OCI-LY1 (cell line): ENCODE measurements around the gene GRPEL2.

Experiments used
- H2AFZ ChIP-seq: fragments of 200-600 bp; sonication (generic), shearing (Covaris generic); 2 replicates; pipeline ENCODE4 v1.6.0; 2014; ENCODE audit warnings: antibody characterized with exemption, mild to moderate bottlenecking, low read length
- H3F3A ChIP-seq: fragments of 200-600 bp; sonication (generic), shearing (Covaris generic); 2 replicates; pipeline ENCODE4 v1.6.0; 2014; ENCODE audit warnings: mild to moderate bottlenecking, antibody characterized with exemption, low read length, moderate library complexity; ENCODE audit not compliant: insufficient read depth
- H3K27ac ChIP-seq: fragments of 200-600 bp; sonication (generic); 2 replicates; pipeline ENCODE4 v1.5.1; 2014; ENCODE audit warnings: low read length, mixed run types, mild to moderate bottlenecking, low read depth; ENCODE audit not compliant: poor library complexity, severe bottlenecking
- H3K27me3 ChIP-seq: fragments of 200-600 bp; sonication (generic); 2 replicates; pipeline ENCODE4 v1.6.0; 2014; ENCODE audit warnings: antibody characterized with exemption, mild to moderate bottlenecking, low read length, moderate library complexity; ENCODE audit not compliant: insufficient read depth
- H3K36me3 ChIP-seq: fragments of 200-600 bp; sonication (generic); 2 replicates; pipeline ENCODE4 v1.6.1; 2014; ENCODE audit warnings: mild to moderate bottlenecking, antibody characterized with exemption, low read length, moderate library complexity, mixed read lengths; ENCODE audit not compliant: insufficient read depth
- H3K4me1 ChIP-seq: fragments of 200-600 bp; sonication (generic); 2 replicates; pipeline ENCODE4 v1.5.1; 2014; ENCODE audit warnings: mild to moderate bottlenecking, low read length, moderate library complexity; ENCODE audit not compliant: insufficient read depth, severe bottlenecking
- H3K4me2 ChIP-seq: fragments of 200-600 bp; sonication (generic), shearing (Covaris generic); 2 replicates; pipeline ENCODE4 v1.6.1; 2014; ENCODE audit warnings: low read length
- H3K4me3 ChIP-seq: fragments of 200-600 bp; sonication (generic); 2 replicates; pipeline ENCODE4 v1.5.1; 2014; ENCODE audit warnings: low read length, low read depth, mild to moderate bottlenecking, mixed read lengths; ENCODE audit not compliant: poor library complexity, severe bottlenecking
- H3K79me2 ChIP-seq: fragments of 200-600 bp; shearing (Covaris generic); 2 replicates; pipeline ENCODE4 v1.6.1; 2016; ENCODE audit warnings: mixed run types, low read length, mixed read lengths; ENCODE audit not compliant: insufficient read depth
- H3K9ac ChIP-seq: fragments of 200-600 bp; sonication (generic), shearing (Covaris generic); 2 replicates; pipeline ENCODE4 v1.6.1; 2014; ENCODE audit warnings: mild to moderate bottlenecking, low read length, mixed read lengths
- H3K9me2 ChIP-seq: fragments of 200-600 bp; sonication (generic), shearing (Covaris generic); 2 replicates; pipeline ENCODE4 v1.6.1; 2014; ENCODE audit warnings: low read depth, mild to moderate bottlenecking, low read length, mixed read lengths
- H3K9me3 ChIP-seq: fragments of 200-600 bp; shearing (Covaris generic); 2 replicates; pipeline ENCODE4 v1.6.1; 2014; ENCODE audit warnings: low read length, mixed read lengths
- H4K20me1 ChIP-seq: fragments of 200-600 bp; sonication (generic), shearing (Covaris generic); 2 replicates; pipeline ENCODE4 v1.6.0; 2016; ENCODE audit warnings: mild to moderate bottlenecking, low read length; ENCODE audit not compliant: insufficient read depth
- EZH2 ChIP-seq: fragments of 200-600 bp; sonication (generic), shearing (Covaris generic); IDR thresholded peaks from 2 replicates; pipeline ENCODE4 v1.8.0; 2017; ENCODE audit warnings: borderline replicate concordance, mixed run types, mild to moderate bottlenecking, antibody characterized with exemption, low read length, moderate library complexity, mixed read lengths
- TF ChIP-seq, protein P1 (sequence below): fragments of 200-600 bp; sonication (generic), shearing (Covaris generic); IDR thresholded peaks from 2 replicates; pipeline ENCODE4 v1.5.1; 2017; ENCODE audit warnings: mild to moderate bottlenecking, antibody characterized with exemption, low read length, moderate library complexity, mixed read lengths

GRPEL2 gene

DNA sequence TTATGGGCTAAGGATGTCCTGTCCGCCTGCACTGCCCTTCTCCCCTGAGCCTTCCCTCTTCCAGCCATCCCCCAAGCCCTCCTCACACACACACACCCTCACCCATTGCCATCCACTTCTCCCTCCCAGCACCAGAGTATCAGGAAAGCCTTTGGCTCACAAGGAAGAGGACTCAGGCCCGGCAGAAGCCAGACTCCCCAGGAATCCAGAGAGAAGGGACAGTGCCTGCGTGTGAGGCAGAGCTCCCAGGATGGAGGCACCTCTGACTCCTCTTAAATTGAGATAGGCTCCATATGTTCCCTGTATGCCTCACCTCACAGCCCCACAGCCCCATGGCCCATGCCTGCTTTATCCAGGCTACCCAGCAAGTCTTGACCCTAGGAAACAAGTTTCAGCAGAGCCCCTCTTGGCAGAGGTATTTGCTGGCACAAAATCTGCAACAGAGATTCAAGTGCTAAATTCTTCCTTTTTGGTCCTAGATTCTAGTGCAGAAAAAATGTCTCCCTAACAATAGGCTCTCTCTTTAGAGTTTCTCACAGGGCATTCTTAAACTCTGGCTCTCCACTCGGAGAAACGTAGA lies 33.0 kb downstream of the GRPEL2 start:
- no peaks in the 10 kb centered on the region for H4K20me1 ChIP-seq
- no peak overlapping the region for H3K9ac ChIP-seq
- H3K9me2 ChIP-seq, result no peaks in the 10 kb centered on the region
- no peak overlapping the region for H3K4me2 ChIP-seq
- no peaks in the 10 kb centered on the region for H3K9me3 ChIP-seq
- peaks cover 12% of the 10 kb centered on the region for H3K4me1 ChIP-seq
- H3K36me3 ChIP-seq, result no peaks in the 10 kb centered on the region
- H3K79me2 ChIP-seq, result no peaks in the 10 kb centered on the region
- TF ChIP-seq, protein P1, sequence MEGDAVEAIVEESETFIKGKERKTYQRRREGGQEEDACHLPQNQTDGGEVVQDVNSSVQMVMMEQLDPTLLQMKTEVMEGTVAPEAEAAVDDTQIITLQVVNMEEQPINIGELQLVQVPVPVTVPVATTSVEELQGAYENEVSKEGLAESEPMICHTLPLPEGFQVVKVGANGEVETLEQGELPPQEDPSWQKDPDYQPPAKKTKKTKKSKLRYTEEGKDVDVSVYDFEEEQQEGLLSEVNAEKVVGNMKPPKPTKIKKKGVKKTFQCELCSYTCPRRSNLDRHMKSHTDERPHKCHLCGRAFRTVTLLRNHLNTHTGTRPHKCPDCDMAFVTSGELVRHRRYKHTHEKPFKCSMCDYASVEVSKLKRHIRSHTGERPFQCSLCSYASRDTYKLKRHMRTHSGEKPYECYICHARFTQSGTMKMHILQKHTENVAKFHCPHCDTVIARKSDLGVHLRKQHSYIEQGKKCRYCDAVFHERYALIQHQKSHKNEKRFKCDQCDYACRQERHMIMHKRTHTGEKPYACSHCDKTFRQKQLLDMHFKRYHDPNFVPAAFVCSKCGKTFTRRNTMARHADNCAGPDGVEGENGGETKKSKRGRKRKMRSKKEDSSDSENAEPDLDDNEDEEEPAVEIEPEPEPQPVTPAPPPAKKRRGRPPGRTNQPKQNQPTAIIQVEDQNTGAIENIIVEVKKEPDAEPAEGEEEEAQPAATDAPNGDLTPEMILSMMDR, result no peak
- no peak for TF ChIP-seq EZH2
- no peaks in the 10 kb centered on the region for H3K27me3 ChIP-seq
- H3K27ac ChIP-seq, result no peak overlapping the region
- H3F3A ChIP-seq, result no peaks in the 10 kb centered on the region
- no peak overlapping the region for H3K4me3 ChIP-seq
- H2AFZ ChIP-seq, result no peak overlapping the region

GRCh38 chr5:149379177-149379761 lies 34.0 kb downstream of the GRPEL2 start, which contains the start of gene IL17B:
Gene IL17B (minus strand): TSS chr5:149379292. CDS start chr5:149379225, 67 bp downstream.
- H3K4me2 ChIP-seq, result no peak within 1 kb of the TSS
- no peaks in the 10 kb centered on the region for H3K27me3 ChIP-seq
- H2AFZ ChIP-seq, result no peak within 1 kb of the TSS
- no peak within 1 kb of the TSS for H3K9ac ChIP-seq
- no peaks in the 10 kb centered on the region for H4K20me1 ChIP-seq
- TF ChIP-seq, protein P1, result no peak
- no peak for TF ChIP-seq EZH2
- no peaks in the 10 kb centered on the region for H3K36me3 ChIP-seq
- H3F3A ChIP-seq, result no peaks in the 10 kb centered on the region
- no peaks in the 10 kb centered on the region for H3K9me3 ChIP-seq
- H3K4me3 ChIP-seq, result no peak within 1 kb of the TSS
- peaks cover 12% of the 10 kb centered on the region for H3K4me1 ChIP-seq
- no peaks in the 10 kb centered on the region for H3K79me2 ChIP-seq
- no peak within 1 kb of the TSS for H3K27ac ChIP-seq
- no peaks in the 10 kb centered on the region for H3K9me2 ChIP-seq

- no peaks in the 10 kb centered on the region for H3K79me2 ChIP-seq
- H3K4me3 ChIP-seq, result no peak overlapping the region
- H3F3A ChIP-seq, result no peaks in the 10 kb centered on the region
- no peaks in the 10 kb centered on the region for H3K27me3 ChIP-seq
- no peaks in the 10 kb centered on the region for H3K9me3 ChIP-seq
- TF ChIP-seq EZH2, result no peak
- TF ChIP-seq, protein P1, result no peak
- no peak overlapping the region for H2AFZ ChIP-seq
- no peaks in the 10 kb centered on the region for H3K36me3 ChIP-seq
- H3K9ac ChIP-seq, result no peak overlapping the region
- H3K9me2 ChIP-seq, result no peaks in the 10 kb centered on the region
- H4K20me1 ChIP-seq, result no peaks in the 10 kb centered on the region
- H3K4me2 ChIP-seq, result no peak overlapping the region
- peaks cover 12% of the 10 kb centered on the region for H3K4me1 ChIP-seq
- H3K27ac ChIP-seq, result no peak overlapping the region
These were observed 34.6 kb downstream of the GRPEL2 start for GRCh38 chr5:149379818-149380374.
